ENCODE data around the gene TEP1.

Gene TEP1

GRCh38 chr14:20334017-20334416 lies 79.3 kb downstream of the TEP1 start:
- no peak for DNase-seq

- DNase-seq = no peak
Measured at GRCh38 chr14:20333494-20333841, 79.8 kb downstream of the TEP1 start.

- peak; percentile 43 for DNase-seq
Measured at GRCh38 chr14:20332788-20333493, 80.4 kb downstream of the TEP1 start, which contains the start of gene CCNB1IP1. Gene CCNB1IP1, minus strand, starts transcription at chr14:20333279. Its CDS starts 16,756 bp downstream, at chr14:20316523.

- no peak for DNase-seq
Measured at GRCh38 chr14:20332431-20332787, 80.9 kb downstream of the TEP1 start.

- no peak for DNase-seq
Measured at GRCh38 chr14:20331053-20331613, 82.2 kb downstream of the TEP1 start.

GRCh38 chr14:20329355-20329754 lies 83.9 kb downstream of the TEP1 start:
- no peak for DNase-seq

GRCh38 chr14:20328705-20329104 lies 84.6 kb downstream of the TEP1 start:
- no peak for DNase-seq

- DNase-seq = peak; percentile 4
Measured at GRCh38 chr14:20327005-20327869, 86.1 kb downstream of the TEP1 start.

- DNase-seq = no peak
Measured at GRCh38 chr14:20317720-20318119, 95.6 kb downstream of the TEP1 start.

All from T1000 (cell line).